Hematopoietic multipotent progenitor cell treated with erythropoietin and hydrocortisone succinate and interleukin-3 and kit ligand, for 15 days (in vitro differentiated cells): ENCODE measurements around the gene SYT6.

Experiments
- DNase-seq: peaks from one replicate; pipeline ENCODE4 v3.0.0-alpha.2; 2015; ENCODE audit warnings: low spot score

Gene SYT6

GRCh38 chr1:114117654-114118053 is 36.0 kb downstream of the SYT6 start:
- DNase-seq: no peak

GRCh38 chr1:114116086-114116485 is 37.6 kb downstream of the SYT6 start:
- DNase-seq: no peak

- peak; percentile 8 for DNase-seq
These were observed 39.2 kb downstream of the SYT6 start for GRCh38 chr1:114114185-114115094.

GRCh38 chr1:114113411-114114184 is 40.1 kb downstream of the SYT6 start:
- no peak for DNase-seq

GRCh38 chr1:114112775-114113174 is 40.9 kb downstream of the SYT6 start:
- DNase-seq: no peak

GRCh38 chr1:114111731-114112641 is 41.7 kb downstream of the SYT6 start:
- no peak for DNase-seq

GRCh38 chr1:114109981-114110380 is 43.7 kb downstream of the SYT6 start:
- DNase-seq: no peak

GRCh38 chr1:114108751-114109255 is 44.9 kb downstream of the SYT6 start:
- DNase-seq: peak; percentile 21

- DNase-seq: peak; percentile 18
These were observed 45.9 kb downstream of the SYT6 start for GRCh38 chr1:114107474-114108435.

- DNase-seq: no peak
These were observed 48.2 kb downstream of the SYT6 start for GRCh38 chr1:114105421-114105979.

GRCh38 chr1:114104949-114105348 is 48.7 kb downstream of the SYT6 start:
- DNase-seq: no peak

- DNase-seq: no peak
These were observed 49.7 kb downstream of the SYT6 start for GRCh38 chr1:114103992-114104391.

GRCh38 chr1:114102136-114102535 is 51.5 kb downstream of the SYT6 start:
- no peak for DNase-seq

GRCh38 chr1:114100148-114100547 is 53.5 kb downstream of the SYT6 start:
- no peak for DNase-seq

GRCh38 chr1:114099268-114099667 is 54.4 kb downstream of the SYT6 start:
- DNase-seq: no peak

- DNase-seq: no peak
These were observed 56.6 kb downstream of the SYT6 start for GRCh38 chr1:114097109-114097508.

GRCh38 chr1:114094675-114095074 is 59.0 kb downstream of the SYT6 start:
- no peak for DNase-seq

- DNase-seq: no peak
These were observed 59.4 kb downstream of the SYT6 start for GRCh38 chr1:114094363-114094634.

- no peak for DNase-seq
These were observed 59.9 kb downstream of the SYT6 start for GRCh38 chr1:114093624-114094362.
